MM.1S (cell line): ENCODE results near the gene KIAA0513.

Experiments
- DNase-seq: peaks from one replicate; pipeline ENCODE4 v3.0.0-alpha.2; 2015
- H2AFZ ChIP-seq: fragments of 300-600 bp; sonication (generic); 2 replicates; pipeline ENCODE4 v1.6.0; 2016; ENCODE audit warnings: antibody characterized with exemption, low read length
- H3F3A ChIP-seq: fragments of 300-600 bp; sonication (generic); 2 replicates; pipeline ENCODE4 v1.6.1; 2016; ENCODE audit warnings: mild to moderate bottlenecking, antibody characterized with exemption, low read length, moderate library complexity, mixed read lengths; ENCODE audit not compliant: insufficient read depth
- H3K27ac ChIP-seq: fragments of 300-600 bp; sonication (generic); 2 replicates; pipeline ENCODE4 v1.5.1; 2016; ENCODE audit warnings: mild to moderate bottlenecking, low read length
- H3K27me3 ChIP-seq: fragments of 300-600 bp; sonication (generic); replicated peaks from 2 replicates; pipeline ENCODE4 v1.6.0; 2016; ENCODE audit warnings: low read length; ENCODE audit not compliant: insufficient read depth
- H3K36me3 ChIP-seq: fragments of 300-600 bp; sonication (generic); replicated peaks from 2 replicates; pipeline ENCODE4 v1.6.1; 2016; ENCODE audit warnings: mild to moderate bottlenecking, low read length, mixed read lengths; ENCODE audit not compliant: insufficient read depth
- H3K4me1 ChIP-seq: fragments of 300-600 bp; sonication (generic); 2 replicates; pipeline ENCODE4 v1.6.1; 2016; ENCODE audit warnings: low read length, mixed read lengths
- H3K4me2 ChIP-seq: fragments of 300-600 bp; sonication (generic); 2 replicates; pipeline ENCODE4 v1.6.0; 2016; ENCODE audit warnings: low read depth, low read length
- H3K4me3 ChIP-seq: fragments of 300-600 bp; sonication (generic); 2 replicates; pipeline ENCODE4 v1.5.1; 2016; ENCODE audit warnings: low read length, mixed read lengths
- H3K79me2 ChIP-seq: fragments of 300-600 bp; sonication (generic); 2 replicates; pipeline ENCODE4 v1.6.1; 2016; ENCODE audit warnings: mixed run types, low read length, mixed read lengths
- H3K9ac ChIP-seq: fragments of 300-600 bp; sonication (generic); 2 replicates; pipeline ENCODE4 v1.6.1; 2016; ENCODE audit warnings: low read length, mixed read lengths
- H3K9me2 ChIP-seq: fragments of 300-600 bp; sonication (generic); replicated peaks from 2 replicates; pipeline ENCODE4 v1.6.1; 2016; ENCODE audit warnings: mild to moderate bottlenecking, low read length, mixed read lengths; ENCODE audit not compliant: insufficient read depth
- H3K9me3 ChIP-seq: fragments of 300-600 bp; sonication (generic); replicated peaks from 2 replicates; pipeline ENCODE4 v1.6.1; 2016; ENCODE audit warnings: mild to moderate bottlenecking, low read length, mixed read lengths; ENCODE audit not compliant: insufficient read depth
- H4K20me1 ChIP-seq: fragments of 300-600 bp; sonication (generic); 2 replicates; pipeline ENCODE4 v1.6.1; 2016; ENCODE audit warnings: mild to moderate bottlenecking, low read length, moderate library complexity, mixed read lengths; ENCODE audit not compliant: insufficient read depth
- EZH2 ChIP-seq: fragments of 300-600 bp; sonication (generic); optimal IDR thresholded peaks from 2 replicates; pipeline ENCODE3; 2017; ENCODE audit warnings: low read depth, mild to moderate bottlenecking, antibody characterized with exemption, low read length, mixed read lengths
- EZH2phosphoT487 ChIP-seq: fragments of 300-600 bp; sonication (generic); IDR thresholded peaks from 2 replicates; pipeline ENCODE4 v1.6.1; 2018; ENCODE audit warnings: antibody characterized with exemption, low read length
- TF ChIP-seq, protein P1 (sequence below): fragments of 300-600 bp; sonication (generic); IDR thresholded peaks from 2 replicates; pipeline ENCODE4 v1.5.1; 2016; ENCODE audit warnings: antibody characterized with exemption, low read length, mixed read lengths

KIAA0513 gene

DNA sequence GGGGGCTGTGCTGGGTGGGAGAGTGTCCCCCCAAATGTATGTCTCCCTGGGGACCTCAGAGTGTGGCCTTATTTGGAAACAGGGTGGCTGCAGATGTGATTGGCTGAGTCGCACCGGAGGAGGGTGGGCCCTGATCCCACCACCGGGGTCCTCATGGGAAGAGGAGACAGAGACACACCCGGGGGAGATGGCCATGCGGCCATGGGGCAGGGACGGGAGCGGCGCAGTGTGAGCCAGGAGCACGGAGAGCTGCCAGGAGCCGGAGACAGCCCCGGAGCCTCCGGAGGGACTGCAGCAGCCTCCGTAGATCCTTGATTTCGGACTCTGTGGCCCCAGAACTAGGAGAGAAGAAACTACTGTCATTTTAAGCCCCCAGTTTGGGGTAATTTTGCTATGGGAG lies 86.3 kb downstream of the KIAA0513 start:
- H3K27ac ChIP-seq, result no peak overlapping the region

GRCh38 chr16:85114909-85115567 lies 87.4 kb downstream of the KIAA0513 start:
- Histone ChIP-seq H2AFZ (no peak overlapping the region), H3K4me3 (no peak overlapping the region; the same call in 1 of the 2 replicates), H3K27ac (no peak overlapping the region)

More for the DNA sequence above, 86.3 kb downstream of the KIAA0513 start:
- no peaks in the 10 kb centered on the region for H3K79me2 ChIP-seq
- H3K9me2 ChIP-seq, result no peaks in the 10 kb centered on the region
- TF ChIP-seq, protein P1, sequence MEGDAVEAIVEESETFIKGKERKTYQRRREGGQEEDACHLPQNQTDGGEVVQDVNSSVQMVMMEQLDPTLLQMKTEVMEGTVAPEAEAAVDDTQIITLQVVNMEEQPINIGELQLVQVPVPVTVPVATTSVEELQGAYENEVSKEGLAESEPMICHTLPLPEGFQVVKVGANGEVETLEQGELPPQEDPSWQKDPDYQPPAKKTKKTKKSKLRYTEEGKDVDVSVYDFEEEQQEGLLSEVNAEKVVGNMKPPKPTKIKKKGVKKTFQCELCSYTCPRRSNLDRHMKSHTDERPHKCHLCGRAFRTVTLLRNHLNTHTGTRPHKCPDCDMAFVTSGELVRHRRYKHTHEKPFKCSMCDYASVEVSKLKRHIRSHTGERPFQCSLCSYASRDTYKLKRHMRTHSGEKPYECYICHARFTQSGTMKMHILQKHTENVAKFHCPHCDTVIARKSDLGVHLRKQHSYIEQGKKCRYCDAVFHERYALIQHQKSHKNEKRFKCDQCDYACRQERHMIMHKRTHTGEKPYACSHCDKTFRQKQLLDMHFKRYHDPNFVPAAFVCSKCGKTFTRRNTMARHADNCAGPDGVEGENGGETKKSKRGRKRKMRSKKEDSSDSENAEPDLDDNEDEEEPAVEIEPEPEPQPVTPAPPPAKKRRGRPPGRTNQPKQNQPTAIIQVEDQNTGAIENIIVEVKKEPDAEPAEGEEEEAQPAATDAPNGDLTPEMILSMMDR, result no peak
- TF ChIP-seq EZH2 (no peak), EZH2phosphoT487 (no peak)
- H3K4me2 ChIP-seq, result no peak overlapping the region
- H3F3A ChIP-seq, result no peaks in the 10 kb centered on the region
- no peaks in the 10 kb centered on the region for H3K9me3 ChIP-seq
- peaks cover 31% of the 10 kb centered on the region for H3K27me3 ChIP-seq
- H3K9ac ChIP-seq, result no peak overlapping the region
- DNase-seq, result no peak
- no peak overlapping the region for H3K4me3 ChIP-seq
- no peaks in the 10 kb centered on the region for H4K20me1 ChIP-seq
- H3K4me1 ChIP-seq, result no peaks in the 10 kb centered on the region
- no peaks in the 10 kb centered on the region for H3K36me3 ChIP-seq
- no peak overlapping the region for H2AFZ ChIP-seq

GRCh38 chr16:85117418-85117817 lies 89.8 kb downstream of the KIAA0513 start:
- no peak for DNase-seq
- Histone ChIP-seq H3K79me2 (no peaks in the 10 kb centered on the region), H3K27me3 (peaks cover 27% of the 10 kb centered on the region), H3K36me3 (no peaks in the 10 kb centered on the region), H3K4me2 (no peak overlapping the region), H3K9me2 (no peaks in the 10 kb centered on the region), H4K20me1 (no peaks in the 10 kb centered on the region), H3K27ac (no peak overlapping the region), H3F3A (no peaks in the 10 kb centered on the region), H3K4me1 (no peaks in the 10 kb centered on the region), H2AFZ (no peak overlapping the region), H3K9me3 (no peaks in the 10 kb centered on the region), H3K9ac (no peak overlapping the region), H3K4me3 (no peak overlapping the region)
- no peak for TF ChIP-seq EZH2
- TF ChIP-seq EZH2phosphoT487, result no peak
- TF ChIP-seq, protein P1, result no peak

More at GRCh38 chr16:85114909-85115567, 87.4 kb downstream of the KIAA0513 start:
- Histone ChIP-seq H3K27me3 (peaks cover 29% of the 10 kb centered on the region), H3K4me1 (no peaks in the 10 kb centered on the region), H3K9me3 (no peaks in the 10 kb centered on the region), H3K79me2 (no peaks in the 10 kb centered on the region), H3K9ac (no peak overlapping the region), H3F3A (no peaks in the 10 kb centered on the region), H3K4me2 (peak overlapping the region; percentile 41; the same call in 1 of the 2 replicates), H3K36me3 (no peaks in the 10 kb centered on the region), H4K20me1 (no peaks in the 10 kb centered on the region), H3K9me2 (no peaks in the 10 kb centered on the region)
- TF ChIP-seq EZH2phosphoT487 (no peak), EZH2 (no peak)
- TF ChIP-seq, protein P1, result peak; percentile 78
- peak; percentile 54 for DNase-seq
